Hepatocyte (in vitro differentiated cells): Measurements from ENCODE around the gene PRXL2B.

Experiments used
- EZH2 ChIP-seq: fragments of 200-600 bp; sonication (generic); IDR thresholded peaks from 2 replicates; pipeline ENCODE4 v1.6.1; 2016; ENCODE audit warnings: antibody characterized with exemption, mild to moderate bottlenecking, borderline replicate concordance
- TF ChIP-seq, protein P1 (sequence below): fragments of 200-600 bp; sonication (generic); IDR thresholded peaks from 2 replicates; pipeline ENCODE4 v1.5.1; 2016; ENCODE audit warnings: antibody characterized with exemption, mild to moderate bottlenecking; ENCODE audit not compliant: poor library complexity

DNA sequence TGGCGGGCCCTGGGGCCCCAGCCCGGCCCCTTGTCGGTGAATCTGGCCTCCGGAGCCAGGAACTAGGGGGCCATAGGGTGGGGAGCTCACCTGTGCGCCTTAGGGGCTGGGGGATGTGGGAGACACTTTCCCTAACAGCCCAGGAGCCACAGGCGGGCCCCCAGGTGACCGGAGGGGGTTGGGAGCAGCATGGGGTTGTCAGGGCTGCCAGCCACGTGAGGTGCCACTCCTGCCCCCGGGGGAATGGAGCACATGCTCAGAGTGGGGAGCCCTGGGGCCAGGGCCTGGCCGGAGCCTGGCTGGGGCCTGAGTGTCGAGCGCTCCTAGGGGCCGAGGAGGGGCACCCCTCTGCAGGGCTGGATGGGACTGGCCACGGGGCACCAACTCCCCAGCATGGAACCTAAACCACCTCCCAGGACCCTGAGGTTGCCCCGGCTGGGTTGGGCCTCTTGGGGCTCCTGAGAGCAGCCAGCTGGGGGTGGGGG, 19.9 kb downstream of the PRXL2B start:
- TF ChIP-seq, protein P1, sequence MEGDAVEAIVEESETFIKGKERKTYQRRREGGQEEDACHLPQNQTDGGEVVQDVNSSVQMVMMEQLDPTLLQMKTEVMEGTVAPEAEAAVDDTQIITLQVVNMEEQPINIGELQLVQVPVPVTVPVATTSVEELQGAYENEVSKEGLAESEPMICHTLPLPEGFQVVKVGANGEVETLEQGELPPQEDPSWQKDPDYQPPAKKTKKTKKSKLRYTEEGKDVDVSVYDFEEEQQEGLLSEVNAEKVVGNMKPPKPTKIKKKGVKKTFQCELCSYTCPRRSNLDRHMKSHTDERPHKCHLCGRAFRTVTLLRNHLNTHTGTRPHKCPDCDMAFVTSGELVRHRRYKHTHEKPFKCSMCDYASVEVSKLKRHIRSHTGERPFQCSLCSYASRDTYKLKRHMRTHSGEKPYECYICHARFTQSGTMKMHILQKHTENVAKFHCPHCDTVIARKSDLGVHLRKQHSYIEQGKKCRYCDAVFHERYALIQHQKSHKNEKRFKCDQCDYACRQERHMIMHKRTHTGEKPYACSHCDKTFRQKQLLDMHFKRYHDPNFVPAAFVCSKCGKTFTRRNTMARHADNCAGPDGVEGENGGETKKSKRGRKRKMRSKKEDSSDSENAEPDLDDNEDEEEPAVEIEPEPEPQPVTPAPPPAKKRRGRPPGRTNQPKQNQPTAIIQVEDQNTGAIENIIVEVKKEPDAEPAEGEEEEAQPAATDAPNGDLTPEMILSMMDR = no peak
- TF ChIP-seq EZH2 = no peak
